GM21528 (cell line): ENCODE results near the gene CARMIL3.

Experiments used
- ATAC-seq: cut with Tn5 transposase; IDR thresholded peaks from one replicate; pipeline ENCODE4 v1.9.1; 2021; ENCODE audit warnings: mild to moderate bottlenecking, moderate library complexity; ENCODE audit not compliant: unreplicated experiment, low FRiP score

CARMIL3 gene

DNA sequence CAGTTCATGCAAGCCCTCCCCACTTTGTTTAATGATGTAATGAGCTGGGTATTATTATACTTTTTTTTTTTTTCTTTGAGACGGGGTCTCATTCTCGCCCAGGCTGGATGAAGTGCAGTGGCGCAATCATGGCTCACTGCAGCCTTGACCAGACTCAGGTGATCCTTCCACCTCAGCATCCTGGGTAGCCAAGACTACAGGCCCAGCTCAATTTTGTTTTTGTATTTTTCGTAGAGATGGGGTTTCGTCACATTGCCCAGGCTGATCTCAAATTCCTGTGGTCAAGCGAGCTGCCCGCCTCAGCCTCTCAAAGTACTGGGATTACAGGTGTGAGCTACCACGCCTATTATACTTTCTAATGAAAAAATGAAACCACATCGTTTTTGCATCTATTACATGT, 58.3 kb downstream of the CARMIL3 start:
- ATAC-seq: no peak

DNA sequence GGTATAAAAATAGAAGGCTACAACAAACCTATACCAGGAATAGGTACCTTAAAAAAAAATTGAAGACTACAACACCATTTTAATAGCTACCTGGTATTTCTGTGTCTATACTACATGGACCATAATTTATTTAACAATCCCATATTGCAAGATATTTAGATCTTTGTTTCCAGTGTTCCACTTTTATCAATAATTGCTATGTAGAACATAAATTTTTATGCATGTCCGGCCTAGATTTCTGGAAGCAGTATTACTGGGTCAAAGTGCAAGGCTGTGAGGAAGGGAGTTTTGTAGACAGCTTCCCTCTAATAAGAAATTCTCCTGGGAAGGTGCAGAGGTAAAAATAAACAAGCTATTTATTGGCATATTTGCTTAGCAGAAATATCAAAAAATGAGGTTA, 58.7 kb downstream of the CARMIL3 start:
- no peak for ATAC-seq

GRCh38 chr14:24113379-24113800, 61.6 kb downstream of the CARMIL3 start:
- ATAC-seq: no peak

GRCh38 chr14:24113801-24114531, 62.2 kb downstream of the CARMIL3 start:
- ATAC-seq: peak; percentile 39

- peak; percentile 86 for ATAC-seq
Observed at GRCh38 chr14:24114532-24115421, 63.0 kb downstream of the CARMIL3 start, which contains the start of the genes DCAF11 and NRL. TSS of gene DCAF11 (plus strand) at chr14:24114777. CDS start at chr14:24115595, 818 bp downstream. TSS of gene NRL (minus strand) at chr14:24114949. CDS start at chr14:24082848, 32,101 bp downstream.

- no peak for ATAC-seq
Observed at GRCh38 chr14:24115422-24116127, 63.8 kb downstream of the CARMIL3 start.

DNA sequence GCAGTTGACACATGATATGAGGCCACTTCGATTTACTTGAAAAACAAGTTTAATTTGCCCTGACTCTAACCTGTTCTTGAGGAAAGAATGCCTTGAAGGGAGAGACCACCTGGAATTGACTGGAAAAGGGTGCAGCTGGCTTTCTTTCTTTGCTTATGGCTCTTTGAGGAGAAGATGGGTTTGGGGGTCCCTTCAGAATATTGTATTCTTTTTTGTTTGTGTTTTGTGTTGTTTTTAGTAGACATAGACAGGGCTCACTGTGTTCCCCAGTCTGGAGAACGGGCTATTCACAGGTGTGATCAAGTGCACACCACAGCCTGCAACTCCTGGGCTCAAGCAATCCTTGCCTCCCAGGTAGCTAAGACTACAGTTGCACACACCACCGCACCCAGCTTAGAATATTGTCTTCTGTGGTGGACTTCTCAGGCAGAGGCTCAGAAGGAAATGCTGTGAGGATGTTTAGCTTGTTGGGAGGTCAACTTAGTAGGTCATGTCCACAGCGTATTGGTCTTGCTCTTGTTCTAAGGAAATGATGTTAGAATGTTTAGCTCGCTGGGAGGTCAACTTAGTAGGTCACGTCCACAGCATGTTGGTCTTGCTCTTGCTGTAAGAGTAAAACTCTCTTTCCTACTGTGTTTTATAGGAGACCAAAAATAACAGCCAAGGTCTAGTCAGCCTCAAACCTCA, 64.5 kb downstream of the CARMIL3 start:
- no peak for ATAC-seq

DNA sequence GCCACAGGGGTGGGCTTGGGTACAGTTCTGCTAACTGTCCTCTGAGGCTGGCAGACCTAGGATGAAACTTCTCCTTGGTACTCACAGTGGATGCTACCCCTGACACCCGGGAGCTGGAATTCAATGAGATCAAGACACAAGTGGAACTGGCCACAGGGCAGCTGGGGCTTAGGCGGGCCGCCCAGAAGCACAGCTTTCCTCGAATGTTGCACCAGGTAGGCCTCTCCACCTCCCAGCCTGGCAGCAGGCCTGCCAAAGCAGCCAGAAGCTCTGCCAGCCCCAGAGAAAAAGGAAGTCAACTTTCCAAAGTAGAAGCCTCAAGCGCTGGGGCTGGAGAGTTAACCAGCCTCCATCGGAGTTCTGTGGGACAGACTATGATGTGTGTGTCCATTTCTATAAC, 65.4 kb downstream of the CARMIL3 start:
- no peak for ATAC-seq
